ENCODE measurements around the gene ABHD5. TPM values are rescaled to one million over a fixed set of nuclear protein-coding genes. Genes with fewer than 3 reads are reported as not detected.

The ABHD5 gene
- total and polyA plus RNA-seq, 2 of the 8 experiments (the other 6 are each of a cell fraction or from before 2014, with no cell fraction given), result 10.5 to 16.4 TPM

DNA sequence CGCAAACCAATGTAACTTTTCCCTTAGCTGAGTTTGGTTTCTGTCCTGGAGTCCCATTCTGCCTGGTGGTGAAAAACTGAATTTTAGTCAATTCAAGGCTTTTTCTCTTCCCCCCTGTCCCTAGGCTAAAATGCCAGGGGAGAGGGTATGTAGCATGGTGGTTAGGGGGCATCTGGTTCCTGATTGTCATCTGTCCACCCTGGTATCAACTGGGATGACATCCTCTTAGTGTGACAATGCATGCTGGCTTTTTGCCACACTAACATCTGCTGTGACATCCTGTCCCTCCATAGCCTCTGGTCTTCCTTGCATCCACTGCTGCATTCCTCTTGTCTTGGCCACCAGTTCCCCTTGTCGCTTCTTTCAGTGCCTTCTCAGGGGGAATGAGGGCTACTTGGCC lies 73.7 kb downstream of the ABHD5 start:
- H2BK120ac ChIP-seq (replicated peaks; ENCODE audit: low read depth, low read length), result no peak overlapping the region
- H3K4me2 ChIP-seq (ENCODE audit: insufficient read depth in 1 of 2, low read depth in 2 of 2, low read length in 2 of 2), result no peak overlapping the region
- no peak overlapping the region for H4K8ac ChIP-seq (ENCODE audit: extremely low read depth, insufficient read depth, low read length)
- no peak for DNase-seq (ENCODE audit: low read depth in 1 of 2, low spot score in 2 of 2)
- FAIRE-seq, result no peak
- no peaks in the 10 kb centered on the region for H3K36me3 ChIP-seq (ENCODE audit: control insufficient read depth in 2 of 4, insufficient read depth in 4 of 4, low read length in 3 of 4)
- POLR2A ChIA-PET (ENCODE audit: partially characterized antibody), result interaction anchor here (0.8 kb wide), 1 partner anchor 160 kb away, joined by 3 read pairs; no protein-coding TSS in a partner anchor
- no peak overlapping the region for H3K27ac ChIP-seq (ENCODE audit: low read depth, low read length)
- H3K4me1 ChIP-seq (replicated peaks in 1 of 4; ENCODE audit: control insufficient read depth in 3 of 4, insufficient read depth in 4 of 4, low read length in 3 of 4), result peaks cover 0 to 4% (median under 1%) of the 10 kb centered on the region in 4 experiments; a peak in 1 of 7 replicates
- CTCF ChIA-PET (ENCODE audit: partially characterized antibody), result interaction anchor here (1.5 to 1.8 kb wide), 3 partner anchors 12 to 91 kb away, joined by 5 to 6 read pairs (median 5); no protein-coding TSS in a partner anchor
- H4K91ac ChIP-seq (replicated peaks; ENCODE audit: insufficient read length, low read length), result no peak overlapping the region
- H4K5ac ChIP-seq (ENCODE audit: insufficient read length, low read depth, low read length), result no peak overlapping the region
- H3K14ac ChIP-seq (ENCODE audit: insufficient read length), result no peak overlapping the region
- H4K20me1 ChIP-seq (replicated peaks in 1 of 2; ENCODE audit: control insufficient read depth in 1 of 2, insufficient read depth in 2 of 2, low read length in 2 of 2), result no peaks in the 10 kb centered on the region
- H3K79me2 ChIP-seq (ENCODE audit: control insufficient read depth in 1 of 2, insufficient read depth in 2 of 2, low read length in 2 of 2), result no peaks in the 10 kb centered on the region
- no peak overlapping the region for H3K56ac ChIP-seq (replicated peaks; ENCODE audit: insufficient read length, low read depth, low read length)
- no peak overlapping the region for H2BK20ac ChIP-seq (ENCODE audit: low read length)
- no peaks in the 10 kb centered on the region for H3K9me3 ChIP-seq (ENCODE audit: insufficient read depth in 2 of 2, low read depth in 1 of 2, low read length in 1 of 2)
- no peaks in the 10 kb centered on the region for H3K27me3 ChIP-seq (replicated peaks in 1 of 4; ENCODE audit: control insufficient read depth in 3 of 4, extremely low read depth in 1 of 4, insufficient read depth in 3 of 4, low read length in 3 of 4)
- H3K9ac ChIP-seq (replicated peaks in 1 of 4; ENCODE audit: extremely low read depth in 1 of 4, low read depth in 3 of 4, low read length in 3 of 4), result no peak overlapping the region
- no peak overlapping the region for H2BK15ac ChIP-seq (ENCODE audit: low read length)
- no peaks in the 10 kb centered on the region for H3K79me1 ChIP-seq (ENCODE audit: low read depth, low read length)
- H3K18ac ChIP-seq (ENCODE audit: extremely low read depth, low read length), result no peak overlapping the region
- no peak overlapping the region for H2BK12ac ChIP-seq (ENCODE audit: low read depth, low read length)
- no peaks in the 10 kb centered on the region; the same call in 1 of the 2 replicates for H3K23me2 ChIP-seq (ENCODE audit: low read depth, low read length)
- no peak overlapping the region for H2BK5ac ChIP-seq (ENCODE audit: low read depth, low read length)
- H2AFZ ChIP-seq (ENCODE audit: low read length), result no peak overlapping the region
- no peak overlapping the region for H3K23ac ChIP-seq (ENCODE audit: insufficient read length)
- no peak overlapping the region for H3K4ac ChIP-seq (replicated peaks; ENCODE audit: insufficient read length, low read depth, low read length)
- H2AK5ac ChIP-seq (ENCODE audit: low read depth, low read length), result no peak overlapping the region
- no peak overlapping the region for H3K4me3 ChIP-seq (ENCODE audit: extremely low read depth in 1 of 4, insufficient read depth in 2 of 4, low read depth in 3 of 4, low read length in 4 of 4)
- WGBS, 2 experiments (ENCODE audit: extremely low coverage in 1 of 2, insufficient coverage in 1 of 2, insufficient read length in 1 of 2, insufficient replicate concordance in 2 of 2, low coverage in 1 of 2, low lambda C conversion rate in 2 of 2, missing lambda C conversion rate in 1 of 2), result 96% methylated on average over 2 of the region's 2 CpGs; no CpG with 5 or more reads in 1 of the 2 experiments
- TF ChIP-seq, protein P1, sequence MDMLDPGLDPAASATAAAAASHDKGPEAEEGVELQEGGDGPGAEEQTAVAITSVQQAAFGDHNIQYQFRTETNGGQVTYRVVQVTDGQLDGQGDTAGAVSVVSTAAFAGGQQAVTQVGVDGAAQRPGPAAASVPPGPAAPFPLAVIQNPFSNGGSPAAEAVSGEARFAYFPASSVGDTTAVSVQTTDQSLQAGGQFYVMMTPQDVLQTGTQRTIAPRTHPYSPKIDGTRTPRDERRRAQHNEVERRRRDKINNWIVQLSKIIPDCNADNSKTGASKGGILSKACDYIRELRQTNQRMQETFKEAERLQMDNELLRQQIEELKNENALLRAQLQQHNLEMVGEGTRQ (IDR thresholded peaks at IDR 0.05; ENCODE audit: low read length), result no peak
- TF ChIP-seq SIN3A (conservative IDR thresholded peaks at IDR 0.05 in 1 of 2, IDR thresholded peaks at IDR 0.05 in 1 of 2; ENCODE audit: low read depth in 1 of 2, low read length in 2 of 2), result no peak
- TF ChIP-seq BRCA1 (IDR thresholded peaks at IDR 0.05; ENCODE audit: low read depth, low read length), result no peak
- TF ChIP-seq POU5F1 (IDR thresholded peaks at IDR 0.05; ENCODE audit: low read depth, low read length), result no peak
- no peak for TF ChIP-seq CEBPB (IDR thresholded peaks at IDR 0.05; ENCODE audit: low read depth, low read length)
- TF ChIP-seq, protein P2, sequence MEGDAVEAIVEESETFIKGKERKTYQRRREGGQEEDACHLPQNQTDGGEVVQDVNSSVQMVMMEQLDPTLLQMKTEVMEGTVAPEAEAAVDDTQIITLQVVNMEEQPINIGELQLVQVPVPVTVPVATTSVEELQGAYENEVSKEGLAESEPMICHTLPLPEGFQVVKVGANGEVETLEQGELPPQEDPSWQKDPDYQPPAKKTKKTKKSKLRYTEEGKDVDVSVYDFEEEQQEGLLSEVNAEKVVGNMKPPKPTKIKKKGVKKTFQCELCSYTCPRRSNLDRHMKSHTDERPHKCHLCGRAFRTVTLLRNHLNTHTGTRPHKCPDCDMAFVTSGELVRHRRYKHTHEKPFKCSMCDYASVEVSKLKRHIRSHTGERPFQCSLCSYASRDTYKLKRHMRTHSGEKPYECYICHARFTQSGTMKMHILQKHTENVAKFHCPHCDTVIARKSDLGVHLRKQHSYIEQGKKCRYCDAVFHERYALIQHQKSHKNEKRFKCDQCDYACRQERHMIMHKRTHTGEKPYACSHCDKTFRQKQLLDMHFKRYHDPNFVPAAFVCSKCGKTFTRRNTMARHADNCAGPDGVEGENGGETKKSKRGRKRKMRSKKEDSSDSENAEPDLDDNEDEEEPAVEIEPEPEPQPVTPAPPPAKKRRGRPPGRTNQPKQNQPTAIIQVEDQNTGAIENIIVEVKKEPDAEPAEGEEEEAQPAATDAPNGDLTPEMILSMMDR (IDR thresholded peaks at IDR 0.05; ENCODE audit: control extremely low read depth in 1 of 3, insufficient read depth in 1 of 3, low read depth in 1 of 3, low read length in 3 of 3), result no peak
- no peak for TF ChIP-seq RBBP5 (IDR thresholded peaks at IDR 0.05; ENCODE audit: borderline replicate concordance, low read depth, low read length)
- no peak for TF ChIP-seq ASH2L (IDR thresholded peaks at IDR 0.05; ENCODE audit: low read length)
- no peak for TF ChIP-seq POLR2AphosphoS5 (IDR thresholded peaks at IDR 0.05; ENCODE audit: low read depth, low read length)
- TF ChIP-seq KDM5A (IDR thresholded peaks at IDR 0.05; ENCODE audit: low read length), result no peak
- no peak for TF ChIP-seq FOSL1 (IDR thresholded peaks at IDR 0.05; ENCODE audit: insufficient read depth, low read depth, low read length)
